ENCODE data around the gene CDH22. TPM values are rescaled to one million over a fixed set of nuclear protein-coding genes. Genes with fewer than 3 reads are reported as not detected.

The CDH22 gene
- total and polyA plus RNA-seq, 10 donors = not detected

DNA sequence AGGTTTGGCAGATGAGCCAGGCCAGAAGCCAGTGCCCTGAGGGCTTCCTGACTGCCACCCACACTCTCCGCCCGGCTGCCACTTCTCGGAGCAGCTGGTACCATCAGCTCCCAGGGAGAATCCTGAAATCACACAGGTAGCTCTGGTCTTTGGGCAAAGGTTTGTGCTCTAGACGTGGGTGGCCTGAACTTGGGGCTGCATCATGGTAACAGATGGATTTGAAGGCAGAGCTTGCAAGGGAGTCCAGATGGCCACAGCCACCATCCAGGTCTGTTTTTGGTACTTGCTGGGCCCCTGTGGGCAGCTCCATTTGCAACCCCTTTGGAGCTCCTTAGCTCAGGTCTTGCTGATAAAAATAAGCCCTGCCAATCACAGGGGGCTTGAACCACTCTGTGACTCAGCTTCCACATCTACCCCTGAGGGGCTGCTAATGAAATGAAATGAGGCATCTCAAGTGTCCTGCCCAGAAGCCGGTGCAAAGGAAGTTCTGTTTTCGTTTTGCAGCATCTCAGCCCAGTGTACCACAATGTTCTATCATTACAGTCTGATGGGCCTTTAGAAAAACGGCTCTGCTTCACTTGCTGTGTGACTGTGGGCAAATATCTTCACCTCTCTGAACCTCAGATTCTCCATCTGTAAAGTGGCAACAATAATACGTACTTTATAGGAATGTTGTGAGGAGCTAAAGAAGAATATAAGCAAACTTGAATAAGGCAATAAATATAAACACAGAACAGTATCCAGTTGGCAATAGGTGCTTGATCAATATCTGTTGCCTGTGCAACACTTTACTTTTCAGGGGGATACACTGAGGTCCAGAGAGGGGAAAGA lies 25.1 kb upstream of the CDH22 start:
- intact Hi-C loops (cut with DNase I; ENCODE audit: low total_unique reads) = no loop called here
- DNase-seq = no peak
- TF ChIP-seq POLR2A (IDR thresholded peaks at IDR 0.05) = no peak
- TF ChIP-seq POLR2AphosphoS5 (IDR thresholded peaks at IDR 0.05) = no peak
- no peaks in the 10 kb centered on the region for H3K9me3 ChIP-seq
- H3K36me3 ChIP-seq = no peaks in the 10 kb centered on the region
- H3K27ac ChIP-seq = no peak overlapping the region
- 62 to 81% (median 75%) methylated on average over 5 to 8 of the region's 8 CpGs for WGBS, 5 donors
- H3K27me3 ChIP-seq (replicated peaks in 1 of 7) = peaks cover 0 to 98% (median 36%) of the 10 kb centered on the region in 7 donors
- H3K4me3 ChIP-seq = no peak overlapping the region
- H3K4me1 ChIP-seq = no peaks in the 10 kb centered on the region

DNA sequence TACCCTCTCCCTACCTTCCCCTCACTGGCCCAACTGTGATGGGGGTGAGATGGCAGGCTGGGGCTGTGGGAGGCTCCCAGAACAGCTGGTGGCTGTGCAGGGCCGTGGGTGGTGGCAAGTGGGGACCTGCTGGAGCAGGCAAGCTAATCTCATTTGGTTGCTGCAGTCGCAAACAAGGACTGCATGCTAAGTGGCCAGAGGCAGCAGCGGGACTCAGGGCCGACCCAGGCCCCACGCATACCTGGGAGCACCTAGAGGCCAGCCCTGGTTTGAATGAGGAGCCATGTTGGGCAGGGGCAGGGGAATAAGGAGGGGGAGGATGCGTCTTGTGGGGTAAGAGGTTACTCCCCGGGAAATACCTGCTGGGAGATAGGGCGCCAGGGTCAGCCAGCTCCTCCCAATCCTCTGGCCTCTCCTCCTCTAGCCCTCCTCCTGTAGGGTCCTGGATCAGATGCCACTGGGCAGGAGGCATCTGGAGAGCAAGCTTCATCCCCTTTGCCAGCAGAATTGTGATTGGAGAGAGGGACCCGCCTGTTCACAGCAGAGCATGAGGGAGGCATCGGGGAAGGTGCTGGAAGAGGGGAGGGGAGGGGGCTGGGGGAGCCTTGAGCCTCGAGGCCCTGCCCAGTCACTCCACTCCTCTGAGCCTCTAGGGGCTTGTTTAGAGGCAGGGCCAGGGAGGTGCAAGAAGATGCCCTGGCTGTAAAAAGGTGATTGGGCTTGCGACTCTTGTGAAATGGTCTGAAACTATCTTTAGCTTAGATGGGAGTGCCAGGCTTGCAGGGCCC lies 24.3 kb upstream of the CDH22 start:
- no peak for DNase-seq
- TF ChIP-seq, protein P1, sequence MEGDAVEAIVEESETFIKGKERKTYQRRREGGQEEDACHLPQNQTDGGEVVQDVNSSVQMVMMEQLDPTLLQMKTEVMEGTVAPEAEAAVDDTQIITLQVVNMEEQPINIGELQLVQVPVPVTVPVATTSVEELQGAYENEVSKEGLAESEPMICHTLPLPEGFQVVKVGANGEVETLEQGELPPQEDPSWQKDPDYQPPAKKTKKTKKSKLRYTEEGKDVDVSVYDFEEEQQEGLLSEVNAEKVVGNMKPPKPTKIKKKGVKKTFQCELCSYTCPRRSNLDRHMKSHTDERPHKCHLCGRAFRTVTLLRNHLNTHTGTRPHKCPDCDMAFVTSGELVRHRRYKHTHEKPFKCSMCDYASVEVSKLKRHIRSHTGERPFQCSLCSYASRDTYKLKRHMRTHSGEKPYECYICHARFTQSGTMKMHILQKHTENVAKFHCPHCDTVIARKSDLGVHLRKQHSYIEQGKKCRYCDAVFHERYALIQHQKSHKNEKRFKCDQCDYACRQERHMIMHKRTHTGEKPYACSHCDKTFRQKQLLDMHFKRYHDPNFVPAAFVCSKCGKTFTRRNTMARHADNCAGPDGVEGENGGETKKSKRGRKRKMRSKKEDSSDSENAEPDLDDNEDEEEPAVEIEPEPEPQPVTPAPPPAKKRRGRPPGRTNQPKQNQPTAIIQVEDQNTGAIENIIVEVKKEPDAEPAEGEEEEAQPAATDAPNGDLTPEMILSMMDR (IDR thresholded peaks at IDR 0.05 in 8 of 11, conservative IDR thresholded peaks at IDR 0.05 in 3 of 11) = no peak
- TF ChIP-seq POLR2AphosphoS5 (IDR thresholded peaks at IDR 0.05) (no peak), POLR2A (IDR thresholded peaks at IDR 0.05) (no peak)
- H3K4me1 ChIP-seq = no peaks in the 10 kb centered on the region
- peaks cover 0 to 97% (median 37%) of the 10 kb centered on the region in 7 donors for H3K27me3 ChIP-seq (replicated peaks in 1 of 7)
- no peak overlapping the region for H3K27ac ChIP-seq
- intact Hi-C loops (cut with DNase I; ENCODE audit: low total_unique reads) = no loop called here
- no peaks in the 10 kb centered on the region for H3K9me3 ChIP-seq
- WGBS, 5 donors = 61 to 75% (median 72%) methylated on average over 10 to 12 of the region's 12 CpGs
- H3K36me3 ChIP-seq = no peaks in the 10 kb centered on the region
- H3K4me3 ChIP-seq = no peak overlapping the region

DNA sequence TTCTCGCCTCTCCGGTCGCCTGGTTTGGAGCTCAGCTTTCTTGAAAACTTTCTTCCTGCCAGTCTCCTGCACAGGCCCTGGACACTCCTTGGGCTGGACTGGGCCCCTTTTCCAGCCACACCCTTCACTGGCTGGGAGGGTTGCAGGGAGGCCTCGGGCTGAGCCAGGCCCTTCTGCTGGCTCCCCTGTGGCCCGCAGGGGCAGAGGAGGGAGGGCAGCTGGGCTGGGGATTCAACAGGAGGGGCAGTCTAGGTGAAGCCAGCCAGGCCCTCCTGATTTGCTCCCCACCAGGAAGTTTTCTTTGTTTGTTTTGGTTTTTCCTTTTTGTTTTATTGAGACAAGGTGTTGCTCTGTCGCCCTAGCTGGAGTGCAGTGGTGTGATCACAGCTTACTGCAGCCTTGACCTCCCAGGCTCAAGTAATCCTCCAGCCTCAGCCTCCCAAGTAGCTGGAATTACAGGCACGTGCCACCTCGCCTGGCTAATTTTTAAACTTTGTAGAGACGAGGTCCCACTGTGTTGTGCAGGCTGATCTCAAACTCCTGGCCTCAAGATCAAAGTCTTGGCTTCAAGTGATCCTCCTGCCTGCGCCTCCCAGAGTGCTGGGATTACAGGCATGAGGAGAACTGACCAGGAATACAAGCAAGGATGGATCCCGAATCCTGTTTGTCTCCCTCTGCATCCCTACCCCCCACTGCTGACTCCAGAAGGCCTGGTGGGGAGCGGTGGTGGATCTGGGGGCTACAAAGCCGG lies 23.5 kb upstream of the CDH22 start:
- H3K27ac ChIP-seq = no peak overlapping the region
- no peak for TF ChIP-seq POLR2AphosphoS5 (IDR thresholded peaks at IDR 0.05)
- no peak for TF ChIP-seq POLR2A (IDR thresholded peaks at IDR 0.05)
- TF ChIP-seq, protein P1 (IDR thresholded peaks at IDR 0.05 in 8 of 11, conservative IDR thresholded peaks at IDR 0.05 in 3 of 11) = no peak
- no peaks in the 10 kb centered on the region for H3K36me3 ChIP-seq
- H3K9me3 ChIP-seq = no peaks in the 10 kb centered on the region
- H3K4me3 ChIP-seq = no peak overlapping the region
- DNase-seq = no peak
- intact Hi-C loops (cut with DNase I; ENCODE audit: low total_unique reads) = no loop called here
- peaks cover 0 to 95% (median 34%) of the 10 kb centered on the region in 7 donors for H3K27me3 ChIP-seq (replicated peaks in 1 of 7)
- no peaks in the 10 kb centered on the region for H3K4me1 ChIP-seq
- 79 to 88% (median 85%) methylated on average over 11 to 13 of the region's 13 CpGs for WGBS, 5 donors

DNA sequence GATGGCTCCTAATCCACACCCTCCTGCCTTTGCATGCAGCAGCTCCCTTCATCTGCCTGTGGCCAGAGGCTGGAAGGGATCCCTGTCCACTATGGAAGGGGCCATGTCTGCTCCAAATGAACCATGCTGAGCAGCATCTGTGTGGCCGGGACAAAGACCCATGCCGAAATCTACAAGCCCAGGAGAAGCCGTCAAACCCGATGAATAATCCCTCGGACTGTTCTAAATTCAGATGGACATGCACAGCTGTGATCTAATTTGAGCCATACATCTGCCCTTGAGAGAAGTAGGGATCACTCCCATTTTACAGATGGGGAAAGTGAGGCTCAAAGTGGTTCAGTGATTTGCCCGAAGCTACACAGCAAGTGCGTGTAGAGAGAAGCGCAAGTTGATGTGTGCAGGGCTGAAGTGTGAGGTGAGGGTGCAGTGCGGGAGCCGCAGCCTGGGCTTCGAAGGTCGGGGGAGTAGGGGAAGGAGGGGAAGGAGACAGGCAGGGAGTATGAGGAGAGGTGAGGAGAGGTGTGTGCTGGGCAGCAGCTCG lies 22.6 kb upstream of the CDH22 start:
- Histone ChIP-seq H3K4me3 (no peak overlapping the region), H3K9me3 (no peaks in the 10 kb centered on the region), H3K36me3 (no peaks in the 10 kb centered on the region), H3K4me1 (no peaks in the 10 kb centered on the region), H3K27me3 (replicated peaks in 1 of 7) (peaks cover 0 to 96% (median 31%) of the 10 kb centered on the region in 7 donors), H3K27ac (no peak overlapping the region)
- intact Hi-C loops (cut with DNase I; ENCODE audit: low total_unique reads) = no loop called here
- no peak for DNase-seq
- TF ChIP-seq, protein P1 (IDR thresholded peaks at IDR 0.05 in 8 of 11, conservative IDR thresholded peaks at IDR 0.05 in 3 of 11) = no peak
- TF ChIP-seq POLR2A (IDR thresholded peaks at IDR 0.05) (no peak), POLR2AphosphoS5 (IDR thresholded peaks at IDR 0.05) (no peak)
- 80 to 87% (median 82%) methylated on average over 13 of the region's 13 CpGs for WGBS, 5 donors

Data from spleen (tissue), 11 donors.